Neural cell (in vitro differentiated cells): ENCODE measurements around the gene WNT7B. TPM values are rescaled to one million over a fixed set of nuclear protein-coding genes. Genes with fewer than 3 reads are reported as not detected.

Experiments
- H2AFZ ChIP-seq: fragments of 200-600, 300-800 bp; sonication (generic), shearing (Covaris generic); 2 replicates; pipeline ENCODE4 v1.6.0; 2014; ENCODE audit warnings: low read depth, mild to moderate bottlenecking, antibody characterized with exemption, low read length, moderate library complexity
- H3F3A ChIP-seq: fragments of 200-600 bp; shearing (Covaris generic); 2 replicates; pipeline ENCODE4 v1.6.1; 2016; ENCODE audit warnings: mild to moderate bottlenecking, moderate library complexity, mixed read lengths, antibody characterized with exemption, low read length; ENCODE audit not compliant: insufficient read depth, poor library complexity, severe bottlenecking
- H3K27ac ChIP-seq: fragments of 200-600, 300-800 bp; sonication (generic), shearing (Covaris generic); 2 replicates; pipeline ENCODE4 v1.5.1; 2014; ENCODE audit warnings: mild to moderate bottlenecking, low read length, moderate library complexity
- H3K27me3 ChIP-seq: fragments of 300-800, 200-600 bp; sonication (generic), shearing (Covaris generic); 2 replicates; pipeline ENCODE4 v1.6.0; 2014; ENCODE audit warnings: mild to moderate bottlenecking, low read depth, low read length, moderate library complexity; ENCODE audit not compliant: insufficient read depth
- H3K36me3 ChIP-seq: fragments of 300-800, 200-600 bp; sonication (generic), shearing (Covaris generic); 2 replicates; pipeline ENCODE4 v1.5.1; 2014; ENCODE audit warnings: mild to moderate bottlenecking, antibody characterized with exemption, low read length, moderate library complexity; ENCODE audit not compliant: insufficient read depth
- H3K4me2 ChIP-seq: fragments of 300-800, 200-600 bp; sonication (generic), shearing (Covaris generic); 2 replicates; pipeline ENCODE4 v1.6.0; 2014; ENCODE audit warnings: mild to moderate bottlenecking, low read length
- H3K4me3 ChIP-seq: fragments of 300-800, 200-600 bp; sonication (generic), shearing (Covaris generic); 2 replicates; pipeline ENCODE4 v1.5.1; 2014; ENCODE audit warnings: mild to moderate bottlenecking, low read length, moderate library complexity
- H3K79me2 ChIP-seq: fragments of 200-600 bp; shearing (Covaris generic); replicated peaks from 2 replicates; pipeline ENCODE4 v1.6.0; 2014; ENCODE audit warnings: mild to moderate bottlenecking, low read length, moderate library complexity; ENCODE audit not compliant: insufficient read depth
- H3K9ac ChIP-seq: fragments of 300-800, 200-600 bp; sonication (generic), shearing (Covaris generic); 2 replicates; pipeline ENCODE4 v1.6.1; 2016; ENCODE audit warnings: mild to moderate bottlenecking, low read length, mixed read lengths
- H3K9me2 ChIP-seq: fragments of 200-600 bp; shearing (Covaris generic); 2 replicates; pipeline ENCODE4 v1.6.1; 2016; ENCODE audit warnings: mild to moderate bottlenecking, low read length, mixed read lengths; ENCODE audit not compliant: insufficient read depth
- H3K9me3 ChIP-seq: fragments of 200-600, 300-800 bp; sonication (generic), shearing (Covaris generic); 2 replicates; pipeline ENCODE4 v1.6.1; 2016; ENCODE audit warnings: mild to moderate bottlenecking, mixed run types, low read length, moderate library complexity, mixed read lengths
- H4K20me1 ChIP-seq: fragments of 200-600 bp; shearing (Covaris generic); 2 replicates; pipeline ENCODE4 v1.6.1; 2016; ENCODE audit warnings: mild to moderate bottlenecking, mixed run types; ENCODE audit not compliant: insufficient read depth
- CTCF ChIP-seq: fragments of 450-650 bp; IDR thresholded peaks from 2 replicates; pipeline ENCODE4 v1.5.1; 2014; ENCODE audit warnings: antibody characterized with exemption, mild to moderate bottlenecking, moderate library complexity; ENCODE audit not compliant: poor library complexity, severe bottlenecking
- EP300 ChIP-seq: fragments of 450-650 bp; conservative IDR thresholded peaks from 2 replicates; pipeline ENCODE4 v1.6.1; 2014; ENCODE audit warnings: antibody characterized with exemption, mild to moderate bottlenecking, moderate library complexity; ENCODE audit not compliant: poor library complexity, severe bottlenecking
- EZH2 ChIP-seq: fragments of 200-600, 300-800 bp; shearing (Covaris generic), sonication (generic); IDR thresholded peaks from 2 replicates; pipeline ENCODE4 v1.6.1; 2014; ENCODE audit warnings: antibody characterized with exemption, low read length, borderline replicate concordance, mild to moderate bottlenecking; ENCODE audit not compliant: insufficient read depth, poor library complexity, severe bottlenecking
- MXI1 ChIP-seq: fragments of 450-650 bp; conservative IDR thresholded peaks from 2 replicates; pipeline ENCODE4 v1.6.1; 2014; ENCODE audit warnings: antibody characterized with exemption, mild to moderate bottlenecking; ENCODE audit not compliant: poor library complexity, severe bottlenecking
- POLR2AphosphoS5 ChIP-seq: IDR thresholded peaks from 2 replicates; pipeline ENCODE4 v1.6.1; 2012
- RAD21 ChIP-seq: fragments of 450-650 bp; conservative IDR thresholded peaks from 2 replicates; pipeline ENCODE4 v1.6.1; 2014; ENCODE audit warnings: antibody characterized with exemption, mild to moderate bottlenecking, moderate library complexity
- REST ChIP-seq: IDR thresholded peaks from 2 replicates; pipeline ENCODE4 v1.6.1; 2012; ENCODE audit warnings: borderline replicate concordance
- SMC3 ChIP-seq: fragments of 450-650 bp; conservative IDR thresholded peaks from 2 replicates; pipeline ENCODE4 v1.6.1; 2014; ENCODE audit warnings: antibody characterized with exemption, mild to moderate bottlenecking, moderate library complexity; ENCODE audit not compliant: poor library complexity
- TAF1 ChIP-seq: IDR thresholded peaks from 2 replicates; pipeline ENCODE4 v1.6.1; 2012; ENCODE audit warnings: low read depth
- polyA plus RNA-seq: library from polyadenylated mRNA; depleted of rRNA; stranded (reverse); fragments of >200 nt; gene quantifications from 2 replicates; pipeline ENCODE4 v1.2.3, GENCODE V29; 2014

The WNT7B gene
- polyA plus RNA-seq, 1 donor from 2014 or later, result 0.16 TPM

- Histone ChIP-seq H3K9ac (no peak overlapping the region), H3K4me3 (no peak overlapping the region), H3F3A (no peaks in the 10 kb centered on the region), H3K9me3 (no peaks in the 10 kb centered on the region), H4K20me1 (no peaks in the 10 kb centered on the region), H3K27ac (no peak overlapping the region), H3K27me3 (no peaks in the 10 kb centered on the region), H3K36me3 (no peaks in the 10 kb centered on the region), H2AFZ (no peak overlapping the region), H3K4me2 (no peak overlapping the region), H3K9me2 (no peaks in the 10 kb centered on the region), H3K79me2 (no peaks in the 10 kb centered on the region)
- TF ChIP-seq REST, result no peak
- TF ChIP-seq POLR2AphosphoS5, result no peak
- TF ChIP-seq RAD21, result no peak
- no peak for TF ChIP-seq CTCF
- no peak for TF ChIP-seq TAF1
- no peak for TF ChIP-seq MXI1
- no peak for TF ChIP-seq EP300
These were observed 54.3 kb downstream of the WNT7B start for GRCh38 chr22:45922661-45923060.

- Histone ChIP-seq H3K27me3 (no peaks in the 10 kb centered on the region), H3K9me3 (no peaks in the 10 kb centered on the region), H3K9me2 (no peaks in the 10 kb centered on the region), H2AFZ (no peak overlapping the region), H3K27ac (no peak overlapping the region), H4K20me1 (no peaks in the 10 kb centered on the region), H3K4me2 (no peak overlapping the region), H3K4me3 (no peak overlapping the region), H3F3A (no peaks in the 10 kb centered on the region), H3K9ac (no peak overlapping the region), H3K79me2 (no peaks in the 10 kb centered on the region), H3K36me3 (no peaks in the 10 kb centered on the region)
- TF ChIP-seq EP300 (no peak), RAD21 (no peak), MXI1 (no peak), REST (no peak), SMC3 (no peak), TAF1 (no peak), POLR2AphosphoS5 (no peak), CTCF (no peak), EZH2 (no peak)
These were observed 54.7 kb downstream of the WNT7B start for GRCh38 chr22:45922256-45922655.
